HUES64 (cell line): ENCODE results near the gene BACH2.

Experiments
- H3K27ac ChIP-seq: 2 replicates; pipeline ENCODE4 v1.7.0; 2013; ENCODE audit warnings: low read depth, low read length, inconsistent platforms
- H3K27me3 ChIP-seq: 2 replicates; pipeline ENCODE4 v1.6.1; 2013; ENCODE audit warnings: mild to moderate bottlenecking, low read length; ENCODE audit not compliant: insufficient read depth
- H3K36me3 ChIP-seq: 2 replicates; pipeline ENCODE4 v1.6.1; 2013; ENCODE audit warnings: mild to moderate bottlenecking, low read length; ENCODE audit not compliant: insufficient read depth
- H3K4me1 ChIP-seq: 2 replicates; pipeline ENCODE4 v1.6.1; 2013; ENCODE audit warnings: mild to moderate bottlenecking, low read length, moderate library complexity; ENCODE audit not compliant: insufficient read depth
- H3K4me3 ChIP-seq: 2 replicates; pipeline ENCODE4 v1.5.1; 2013; ENCODE audit warnings: mild to moderate bottlenecking, low read length, moderate library complexity
- H3K9ac ChIP-seq: 2 replicates; pipeline ENCODE4 v1.6.1; 2013; ENCODE audit warnings: mild to moderate bottlenecking, low read depth, low read length
- H3K9me3 ChIP-seq: 2 replicates; pipeline ENCODE4 v1.6.1; 2013; ENCODE audit warnings: low read depth, low read length; ENCODE audit not compliant: insufficient read depth
- WGBS: fragments of 150-250, 120-280 bp; methylation state at CpG from one replicate; pipeline ENCODE4 v1.1.7; 2013; ENCODE audit warnings: missing lambda C conversion rate; 5-methylcytosine and 5-hydroxymethylcytosine counted together

Gene BACH2

DNA sequence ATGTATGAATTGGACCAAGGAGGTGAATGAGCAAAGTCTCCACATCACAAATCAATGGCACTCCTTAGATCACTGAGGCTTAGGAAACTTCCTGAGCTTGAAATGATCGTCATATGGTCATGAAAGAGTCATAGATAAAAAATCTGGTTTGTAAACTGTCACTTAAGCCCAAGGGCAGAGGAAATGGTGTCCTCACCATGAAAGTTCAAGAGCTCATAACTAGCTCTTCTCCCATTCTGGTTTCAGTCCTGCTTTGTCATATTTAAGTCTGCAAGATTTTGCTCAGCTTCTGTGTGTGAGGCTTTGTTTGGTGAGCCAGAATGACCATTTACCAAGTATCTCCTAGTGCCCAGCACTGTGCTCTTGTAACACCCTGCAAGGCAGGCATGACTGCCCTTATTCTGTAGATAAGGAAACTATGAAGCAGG lies 341.9 kb downstream of the BACH2 start:
- Histone ChIP-seq H3K27ac (no peak overlapping the region), H3K27me3 (no peaks in the 10 kb centered on the region), H3K4me3 (no peak overlapping the region), H3K4me1 (no peaks in the 10 kb centered on the region), H3K36me3 (no peaks in the 10 kb centered on the region; the same call in 1 of the 2 replicates), H3K9ac (no peak overlapping the region), H3K9me3 (no peaks in the 10 kb centered on the region)
- 93% methylated on average over 1 of the region's 1 CpG for WGBS

DNA sequence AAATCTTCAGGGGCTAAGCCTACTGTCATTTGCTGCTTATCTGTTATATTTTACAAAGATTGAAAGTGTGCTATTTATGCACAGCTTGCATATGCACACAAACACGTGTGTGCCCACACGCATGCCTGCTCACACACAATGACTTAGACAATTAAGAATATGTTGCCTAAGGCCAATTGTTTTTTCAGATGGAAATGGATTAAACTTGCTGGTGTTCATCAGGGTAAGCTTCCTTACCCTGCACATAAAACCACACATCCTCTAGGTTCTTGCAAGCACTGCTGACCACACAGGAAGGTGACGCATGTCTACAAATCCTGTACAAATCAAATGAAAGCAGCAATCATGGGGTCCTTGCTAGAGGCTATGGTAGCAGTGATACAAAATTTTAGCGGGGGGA lies 344.0 kb downstream of the BACH2 start:
- no peak overlapping the region for H3K4me3 ChIP-seq
- H3K9ac ChIP-seq: no peak overlapping the region
- no peaks in the 10 kb centered on the region; the same call in 1 of the 2 replicates for H3K36me3 ChIP-seq
- H3K27me3 ChIP-seq: no peaks in the 10 kb centered on the region
- no peaks in the 10 kb centered on the region for H3K4me1 ChIP-seq
- H3K27ac ChIP-seq: no peak overlapping the region
- WGBS: 93% methylated on average over 4 of the region's 4 CpGs
- no peaks in the 10 kb centered on the region for H3K9me3 ChIP-seq

DNA sequence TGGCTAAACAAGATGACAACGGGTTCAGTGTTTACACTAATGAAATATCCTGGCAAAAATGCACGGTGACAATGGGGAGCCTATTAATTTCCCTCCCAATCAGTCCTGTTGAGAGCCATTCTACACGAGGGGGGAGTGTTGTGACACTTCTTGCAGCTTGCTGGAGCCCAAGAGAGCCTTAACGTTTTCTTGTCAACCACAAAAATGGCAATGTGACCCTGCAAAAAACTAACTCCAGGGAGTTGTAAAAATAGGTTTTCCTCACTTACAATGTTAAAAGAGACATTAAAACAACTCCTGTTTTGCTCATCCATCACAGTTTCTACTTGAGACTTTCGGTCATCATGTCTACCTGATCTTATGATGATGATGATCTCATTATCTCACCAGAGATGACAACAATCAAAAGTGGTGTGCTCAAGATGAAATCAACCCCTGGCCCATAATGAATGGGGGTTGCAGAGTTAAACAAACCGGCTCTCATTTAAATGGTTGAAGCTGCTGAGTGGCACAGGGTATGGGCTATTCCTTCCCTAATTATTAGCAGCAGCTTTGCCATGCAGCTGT lies 344.5 kb downstream of the BACH2 start:
- no peak overlapping the region for H3K27ac ChIP-seq
- no peaks in the 10 kb centered on the region for H3K4me1 ChIP-seq

DNA sequence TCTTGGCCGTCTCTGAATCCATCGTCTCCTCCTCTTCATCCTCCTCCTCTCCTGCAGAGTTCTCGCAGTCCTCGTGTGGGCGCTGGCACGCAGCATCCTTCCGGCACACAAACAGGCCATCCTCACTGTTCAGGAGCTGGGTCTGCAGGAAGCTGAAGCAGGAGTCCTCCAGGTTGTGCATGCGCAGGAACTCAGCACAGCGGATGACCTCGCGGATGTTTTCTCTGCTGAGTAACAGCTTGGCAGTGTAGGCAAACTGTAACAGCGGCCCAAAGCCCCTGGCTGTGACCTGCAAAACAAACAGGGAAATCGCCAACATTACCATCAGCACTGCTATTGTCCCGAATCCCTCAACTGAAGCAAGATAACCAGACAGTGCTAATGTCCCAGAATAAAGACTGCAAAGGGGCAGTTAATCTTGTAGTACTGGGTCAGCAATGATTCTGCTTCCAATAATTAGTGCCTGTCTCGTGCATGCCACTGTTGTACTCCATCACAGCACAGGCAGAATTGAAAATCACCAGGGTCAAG lies 345.0 kb downstream of the BACH2 start:
- Histone ChIP-seq H3K4me1 (no peaks in the 10 kb centered on the region), H3K9me3 (no peaks in the 10 kb centered on the region), H3K27ac (no peak overlapping the region), H3K27me3 (no peaks in the 10 kb centered on the region), H3K4me3 (no peak overlapping the region), H3K36me3 (no peaks in the 10 kb centered on the region; the same call in 1 of the 2 replicates), H3K9ac (no peak overlapping the region)
- WGBS: 84% methylated on average over 15 of the region's 15 CpGs

More for the DNA sequence above, 344.5 kb downstream of the BACH2 start:
- Histone ChIP-seq H3K27me3 (no peaks in the 10 kb centered on the region), H3K4me3 (no peak overlapping the region), H3K36me3 (no peaks in the 10 kb centered on the region; the same call in 1 of the 2 replicates), H3K9me3 (no peaks in the 10 kb centered on the region), H3K9ac (no peak overlapping the region)
- WGBS: 86% methylated on average over 6 of the region's 6 CpGs

DNA sequence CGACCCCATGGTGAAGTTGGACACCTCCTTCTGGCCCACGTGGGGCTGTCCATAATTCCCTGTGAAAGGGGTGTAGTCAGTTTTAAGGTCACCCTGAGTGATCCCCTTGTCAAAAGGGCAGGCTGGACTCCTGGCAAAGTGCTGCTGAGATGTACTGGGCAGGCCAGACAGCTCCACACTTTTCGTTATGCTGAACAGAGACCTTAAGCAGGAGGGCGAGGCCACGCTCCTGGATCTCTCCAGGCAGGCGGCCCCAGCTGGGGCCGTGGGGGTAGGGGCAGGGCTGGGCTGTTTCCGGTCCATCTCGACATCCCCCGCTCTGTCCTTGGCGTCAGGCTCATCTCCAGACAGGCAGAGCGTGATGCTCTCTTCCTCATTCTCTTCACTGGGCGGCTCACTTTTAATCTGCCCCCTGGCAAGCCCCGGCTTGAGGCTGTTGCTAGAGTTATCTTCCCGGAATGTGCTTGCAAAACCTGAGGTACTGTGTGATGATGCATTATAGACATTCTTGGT lies 345.7 kb downstream of the BACH2 start:
- H3K4me3 ChIP-seq: no peak overlapping the region
- no peaks in the 10 kb centered on the region; the same call in 1 of the 2 replicates for H3K36me3 ChIP-seq
- 88% methylated on average over 15 of the region's 15 CpGs for WGBS
- H3K9ac ChIP-seq: no peak overlapping the region
- H3K4me1 ChIP-seq: no peaks in the 10 kb centered on the region
- H3K9me3 ChIP-seq: no peaks in the 10 kb centered on the region
- H3K27me3 ChIP-seq: no peaks in the 10 kb centered on the region
- no peak overlapping the region for H3K27ac ChIP-seq

DNA sequence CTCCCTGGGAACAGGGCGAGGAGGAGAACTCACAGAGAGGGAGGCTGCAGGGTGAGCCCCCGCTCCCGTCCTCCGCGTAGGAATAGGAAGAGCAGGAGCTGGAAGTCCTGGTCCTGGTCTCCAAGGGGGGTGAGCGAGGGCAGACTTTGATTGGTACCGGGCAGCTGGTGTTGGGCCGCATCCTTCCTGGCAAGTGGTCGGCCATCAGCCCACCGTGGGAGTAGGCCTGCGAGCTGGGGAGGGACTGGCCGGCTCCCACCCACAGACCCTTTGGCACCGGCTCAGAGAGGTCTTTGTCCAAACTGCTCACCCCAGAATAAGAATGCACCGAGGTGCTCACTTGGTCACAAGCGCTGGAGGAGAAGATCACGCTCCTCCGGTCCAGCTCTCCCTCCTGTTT lies 346.2 kb downstream of the BACH2 start:
- Histone ChIP-seq H3K36me3 (no peaks in the 10 kb centered on the region; the same call in 1 of the 2 replicates), H3K27me3 (no peaks in the 10 kb centered on the region), H3K27ac (no peak overlapping the region), H3K9me3 (no peaks in the 10 kb centered on the region), H3K4me3 (no peak overlapping the region), H3K9ac (no peak overlapping the region), H3K4me1 (no peaks in the 10 kb centered on the region)
- WGBS: 95% methylated on average over 17 of the region's 17 CpGs

DNA sequence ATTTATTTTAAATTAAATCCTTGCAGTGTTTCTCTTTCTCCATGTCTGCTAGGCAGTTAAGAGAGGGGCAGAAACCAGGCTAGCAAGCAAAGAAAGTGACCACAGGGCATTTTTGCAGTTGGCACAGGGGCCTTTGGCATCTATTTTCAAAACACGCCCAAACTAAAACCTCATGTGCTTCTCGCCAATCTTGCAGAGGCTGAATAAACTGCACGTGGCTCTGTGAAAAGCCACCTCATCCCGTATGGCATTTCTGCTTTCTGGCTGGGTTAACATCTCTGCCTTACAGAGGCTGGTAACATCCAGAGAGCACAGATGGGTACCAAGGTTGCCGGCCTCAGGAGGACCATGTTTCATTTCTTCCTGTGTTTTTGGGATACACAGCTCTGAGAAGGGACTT lies 347.8 kb downstream of the BACH2 start:
- 92% methylated on average over 5 of the region's 5 CpGs for WGBS

DNA sequence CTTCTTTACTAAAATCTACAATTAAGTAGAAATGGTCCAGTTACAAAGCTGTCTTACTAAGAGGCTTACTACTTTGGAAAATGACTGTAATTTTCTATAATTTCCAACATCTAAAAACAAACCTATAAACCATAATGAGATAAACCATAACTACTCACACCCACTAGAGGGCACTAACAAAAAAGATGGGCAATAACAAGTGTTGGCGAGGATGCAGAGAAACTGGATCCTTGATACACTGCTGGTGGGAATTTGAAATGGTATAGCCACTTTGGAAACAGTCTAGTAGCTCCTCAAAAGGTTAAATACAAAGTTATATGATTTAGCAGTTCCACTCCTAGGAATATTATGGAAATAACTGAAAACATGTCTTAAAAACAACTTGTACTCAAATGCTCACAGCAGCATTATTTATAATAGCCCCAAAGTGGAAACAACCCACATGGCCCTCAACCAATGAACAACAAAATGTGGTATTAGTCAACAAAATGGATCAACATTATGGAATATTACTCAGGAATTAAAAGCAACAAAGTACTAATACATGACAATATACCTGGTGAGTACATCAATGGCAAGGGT lies 351.7 kb downstream of the BACH2 start:
- no peaks in the 10 kb centered on the region; the same call in 1 of the 2 replicates for H3K36me3 ChIP-seq
- no peaks in the 10 kb centered on the region for H3K4me1 ChIP-seq
- no peak overlapping the region for H3K27ac ChIP-seq
- H3K9ac ChIP-seq: no peak overlapping the region
- no peaks in the 10 kb centered on the region for H3K27me3 ChIP-seq
- 94% methylated on average over 1 of the region's 1 CpG for WGBS
- no peak overlapping the region for H3K4me3 ChIP-seq
- no peaks in the 10 kb centered on the region for H3K9me3 ChIP-seq

More for the DNA sequence above, 347.8 kb downstream of the BACH2 start:
- Histone ChIP-seq H3K9me3 (no peaks in the 10 kb centered on the region), H3K4me1 (no peaks in the 10 kb centered on the region), H3K36me3 (no peaks in the 10 kb centered on the region; the same call in 1 of the 2 replicates), H3K27ac (no peak overlapping the region), H3K4me3 (no peak overlapping the region), H3K27me3 (no peaks in the 10 kb centered on the region), H3K9ac (no peak overlapping the region)

DNA sequence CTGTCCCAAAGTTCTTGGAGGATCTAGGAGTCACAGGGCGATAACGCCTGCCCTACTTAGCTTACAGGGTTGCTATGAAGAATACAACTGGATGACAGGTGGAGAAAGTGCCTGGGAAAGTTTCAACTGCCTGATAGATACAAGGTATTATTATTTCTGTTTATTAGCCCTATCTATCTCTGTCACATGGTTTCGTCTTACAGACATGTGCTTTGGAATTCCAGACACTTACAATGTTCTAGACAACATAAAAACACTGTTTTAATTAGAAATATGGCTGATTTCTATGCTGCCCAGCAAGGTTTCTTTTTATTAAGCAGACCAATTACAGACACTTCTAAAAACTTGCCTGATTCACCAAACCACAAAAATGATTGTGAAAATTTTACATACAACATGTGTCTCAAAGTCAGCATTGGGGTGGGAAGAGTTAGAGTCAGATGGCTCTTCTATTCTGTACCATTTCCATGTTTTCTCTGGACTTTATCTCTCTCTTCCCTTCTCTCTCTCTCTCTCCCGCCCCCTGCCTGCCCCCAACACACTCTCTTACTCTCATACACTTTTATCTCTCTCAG lies 352.4 kb downstream of the BACH2 start:
- H3K9me3 ChIP-seq: no peaks in the 10 kb centered on the region
- H3K27me3 ChIP-seq: no peaks in the 10 kb centered on the region
- no peak overlapping the region for H3K9ac ChIP-seq
- H3K4me3 ChIP-seq: no peak overlapping the region
- no peak overlapping the region for H3K27ac ChIP-seq
- no peaks in the 10 kb centered on the region for H3K4me1 ChIP-seq
- 88% methylated on average over 4 of the region's 4 CpGs for WGBS
- no peaks in the 10 kb centered on the region for H3K36me3 ChIP-seq

DNA sequence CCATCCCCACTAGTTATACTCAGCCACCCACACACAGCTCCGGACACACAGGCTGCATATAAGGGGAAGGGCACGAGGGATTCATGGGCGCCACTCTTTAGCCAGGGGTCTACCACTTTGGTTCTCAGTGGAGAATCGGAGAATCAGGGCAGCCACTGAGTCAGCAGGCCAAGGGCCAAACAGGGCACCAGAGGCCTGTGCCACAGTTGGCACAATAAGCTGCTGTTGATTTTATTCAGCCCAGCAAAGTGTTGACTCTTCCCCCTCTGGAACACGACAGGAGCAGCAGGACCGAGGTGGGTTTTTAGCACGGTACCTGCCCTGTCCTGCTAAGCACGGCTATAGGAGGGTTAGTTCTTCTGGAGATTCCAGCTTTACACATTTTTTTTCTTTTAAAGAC lies 354.0 kb downstream of the BACH2 start:
- 93% methylated on average over 8 of the region's 8 CpGs for WGBS
- H3K36me3 ChIP-seq: no peaks in the 10 kb centered on the region
- H3K27me3 ChIP-seq: no peaks in the 10 kb centered on the region
- no peaks in the 10 kb centered on the region for H3K9me3 ChIP-seq
- no peak overlapping the region for H3K27ac ChIP-seq
- no peak overlapping the region for H3K9ac ChIP-seq
- no peak overlapping the region for H3K4me3 ChIP-seq
- H3K4me1 ChIP-seq: no peaks in the 10 kb centered on the region

DNA sequence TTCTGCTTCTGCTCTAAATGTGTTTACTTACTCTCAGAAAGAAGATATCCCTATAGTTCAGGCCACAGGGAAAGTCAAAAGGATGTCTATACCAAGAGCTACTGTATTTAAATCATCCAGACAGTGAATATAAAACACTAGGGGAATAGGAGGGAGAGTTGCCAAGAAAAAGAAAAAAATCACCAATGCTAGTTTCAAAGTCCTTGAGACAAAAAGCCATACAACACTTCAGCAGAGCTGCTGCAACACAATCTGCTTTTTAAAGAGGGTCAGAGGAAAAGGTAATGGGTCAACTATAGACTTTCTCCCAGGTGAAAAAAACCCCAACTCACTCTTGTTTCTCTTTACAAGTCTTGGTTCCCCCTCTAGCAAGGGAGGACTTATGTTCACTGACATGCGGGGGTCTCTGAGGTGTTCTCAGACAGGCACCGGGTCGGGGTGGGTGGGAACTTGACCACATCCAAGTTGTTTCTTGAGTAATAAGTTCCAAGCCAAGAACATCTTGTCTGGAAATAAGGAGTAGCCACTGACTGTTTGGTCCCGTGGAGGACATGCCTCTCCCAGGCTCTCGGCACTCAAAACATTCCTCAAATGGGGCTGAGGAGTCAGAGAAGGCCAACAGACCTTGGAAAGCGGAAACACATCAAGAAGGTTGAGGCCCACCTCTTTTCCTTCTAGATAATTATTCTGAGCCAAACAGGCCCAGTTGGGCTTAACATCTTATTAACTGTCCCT lies 354.7 kb downstream of the BACH2 start:
- Histone ChIP-seq H3K36me3 (no peaks in the 10 kb centered on the region), H3K4me3 (no peak overlapping the region), H3K9ac (no peak overlapping the region), H3K27ac (no peak overlapping the region), H3K4me1 (no peaks in the 10 kb centered on the region), H3K9me3 (no peaks in the 10 kb centered on the region), H3K27me3 (no peaks in the 10 kb centered on the region)
- 96% methylated on average over 6 of the region's 6 CpGs for WGBS
